NCI-H774 (cell line): ENCODE measurements around the gene BNC1.
"Not testable (repeated sequence)": the region's sequence is repeated elsewhere in the genome, so short reads cannot be mapped to it uniquely, and the experiment has no call there.

ENCODE experiments used
- DNase-seq: peaks from one replicate; lab custom pipeline; 2025; lab: John Stamatoyannopoulos, UW

Gene BNC1

DNA sequence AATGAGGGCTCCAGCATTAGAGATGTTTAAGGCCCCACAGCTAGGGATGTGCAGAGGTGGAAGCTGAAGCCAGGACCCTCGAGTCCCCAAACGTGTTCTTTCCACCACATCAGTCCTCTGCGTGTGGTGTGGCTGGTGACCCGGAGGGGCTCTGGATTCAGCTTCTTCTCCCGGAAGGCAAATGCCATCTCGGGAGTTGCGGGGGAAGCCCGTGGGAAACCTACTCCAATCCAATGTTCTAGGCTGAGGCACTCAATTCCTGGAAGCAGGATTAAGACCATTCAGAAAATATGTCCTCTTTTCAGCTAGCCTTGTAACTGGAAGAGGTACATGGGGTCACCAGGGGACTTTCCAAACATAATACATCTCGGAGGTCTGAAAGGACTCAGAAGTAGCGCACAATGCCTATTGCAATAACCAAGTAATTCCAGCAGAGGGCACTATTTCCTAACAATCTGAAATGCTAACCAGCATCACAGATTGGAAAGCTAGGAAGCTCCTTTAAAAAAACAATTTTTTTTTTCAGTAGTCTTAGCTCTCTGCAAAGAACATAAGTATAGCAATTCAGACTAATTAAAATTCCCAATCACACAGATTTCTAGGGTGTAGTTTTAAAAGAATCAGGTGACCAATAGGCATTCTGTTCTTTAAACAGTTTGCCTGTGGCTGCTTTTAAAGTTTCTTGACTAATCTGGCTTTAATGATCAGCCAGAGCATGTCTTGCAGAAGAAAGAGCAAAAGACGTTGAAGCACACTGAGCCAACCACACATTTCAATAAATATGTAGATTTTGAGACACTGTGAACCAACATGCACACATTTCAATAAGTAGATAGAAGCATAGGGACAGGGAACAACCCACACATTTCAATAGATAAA lies 36.1 kb downstream of the BNC1 start:
- peak; percentile 40 for DNase-seq

DNA sequence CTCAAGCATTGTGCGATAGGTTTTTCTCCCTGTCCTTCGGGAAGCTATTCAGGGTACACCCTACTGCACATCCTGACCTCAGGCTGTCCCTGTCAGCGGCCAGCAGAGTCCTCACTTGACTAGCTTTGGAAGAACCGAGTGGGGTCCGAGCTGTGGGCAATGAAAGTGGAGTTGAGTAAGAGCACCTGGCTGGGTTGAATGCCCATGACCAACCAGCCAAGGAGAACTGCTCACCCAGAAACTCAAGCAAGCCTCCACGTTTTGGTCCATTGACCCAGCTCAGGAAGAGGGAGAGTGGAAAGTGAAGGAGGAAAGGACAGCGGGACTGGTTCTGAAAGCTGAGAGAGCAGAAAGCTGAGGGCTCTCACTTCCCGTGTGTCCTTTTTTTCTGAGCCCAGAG lies 40.8 kb downstream of the BNC1 start:
- DNase-seq: no peak

DNA sequence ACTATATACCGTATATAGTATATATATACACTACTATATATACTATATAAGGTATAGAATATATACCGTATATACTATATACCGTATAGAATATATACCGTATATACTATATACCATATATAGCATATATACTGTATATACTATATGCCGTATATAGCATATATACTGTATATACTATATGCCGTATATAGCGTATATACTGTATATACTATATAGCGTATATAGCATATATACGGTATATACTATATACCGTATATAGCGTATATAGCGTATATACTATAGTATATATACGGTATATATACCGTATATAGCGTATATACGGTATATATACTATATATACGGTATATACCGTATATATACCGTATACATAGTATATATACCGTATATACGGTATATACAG lies 54.2 kb downstream of the BNC1 start:
- no peak for DNase-seq

DNA sequence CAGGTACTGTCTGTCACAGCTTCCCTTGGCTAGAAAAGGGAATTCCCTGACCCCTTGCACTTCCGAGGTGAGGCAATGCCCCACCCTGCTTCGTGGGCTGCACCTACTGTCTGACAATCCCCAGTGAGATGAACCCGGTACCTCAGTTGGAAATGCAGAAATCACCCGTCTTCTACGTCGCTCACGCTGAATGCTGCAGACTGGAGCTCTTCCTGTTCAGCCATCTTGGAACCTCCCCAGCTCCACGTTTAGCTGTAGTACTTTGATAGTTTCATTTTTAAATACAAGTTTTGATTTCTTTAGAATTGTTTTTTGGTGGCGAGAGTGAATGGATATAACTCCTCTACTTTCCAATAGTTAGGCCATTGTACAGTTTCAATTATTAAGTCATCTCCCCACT lies 59.0 kb downstream of the BNC1 start:
- no peak for DNase-seq

DNA sequence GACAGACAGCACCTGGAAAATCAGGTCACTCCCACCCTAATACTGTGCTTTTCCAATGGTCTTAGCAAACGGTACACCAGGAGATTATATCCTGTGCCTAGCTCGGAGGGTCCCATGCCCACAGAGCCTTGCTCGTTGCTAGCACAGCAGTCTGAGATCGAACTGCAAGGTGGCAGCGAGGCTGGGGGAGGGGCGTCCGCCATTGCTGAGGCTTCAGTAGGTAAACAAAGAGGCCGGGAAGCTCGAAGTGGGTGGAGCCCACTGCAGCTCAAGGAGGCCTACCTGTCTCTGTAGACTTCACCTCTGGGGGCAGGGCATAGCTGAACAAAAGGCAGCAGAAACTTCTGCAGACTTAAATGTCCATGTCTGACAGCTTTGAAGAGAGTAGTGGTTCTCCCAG lies 62.7 kb downstream of the BNC1 start:
- DNase-seq: not testable (repeated sequence)

DNA sequence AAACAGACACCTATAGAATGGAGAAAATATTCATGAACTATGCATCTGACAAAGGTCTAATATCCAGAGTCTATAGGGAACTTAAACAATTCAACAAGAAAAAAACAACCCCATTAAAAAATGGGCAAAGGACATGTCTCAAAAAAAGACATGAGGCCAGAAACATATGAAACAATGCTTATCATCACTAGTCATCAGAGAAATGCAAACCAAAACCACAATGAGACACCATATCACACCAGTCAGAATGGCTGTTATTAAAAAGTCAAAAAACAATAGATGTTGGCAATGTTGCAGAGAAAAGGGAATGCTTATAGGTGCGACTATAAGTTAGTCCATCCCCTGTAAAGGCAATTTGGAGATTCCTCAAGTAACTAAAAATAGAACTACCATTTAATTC lies 65.4 kb downstream of the BNC1 start:
- no peak for DNase-seq

DNA sequence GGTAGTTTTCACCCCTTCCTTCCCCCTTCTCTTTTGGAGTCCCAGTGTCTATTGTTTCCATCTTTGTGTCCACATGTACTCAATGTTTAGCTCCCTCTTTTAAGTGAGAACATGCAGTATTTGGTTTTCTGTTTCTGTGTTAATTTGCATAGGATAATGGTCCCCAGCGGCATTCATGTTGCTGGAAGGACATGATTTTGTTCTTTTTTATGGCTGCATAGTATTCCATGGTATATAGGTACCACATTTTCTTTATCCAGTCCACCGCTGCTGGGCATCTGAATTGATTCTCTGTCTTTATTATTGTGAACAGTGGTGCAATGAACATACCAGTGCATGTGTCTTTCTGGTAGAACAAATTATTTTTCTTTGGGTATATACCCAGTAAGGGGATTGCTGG lies 69.2 kb downstream of the BNC1 start:
- DNase-seq: no peak

DNA sequence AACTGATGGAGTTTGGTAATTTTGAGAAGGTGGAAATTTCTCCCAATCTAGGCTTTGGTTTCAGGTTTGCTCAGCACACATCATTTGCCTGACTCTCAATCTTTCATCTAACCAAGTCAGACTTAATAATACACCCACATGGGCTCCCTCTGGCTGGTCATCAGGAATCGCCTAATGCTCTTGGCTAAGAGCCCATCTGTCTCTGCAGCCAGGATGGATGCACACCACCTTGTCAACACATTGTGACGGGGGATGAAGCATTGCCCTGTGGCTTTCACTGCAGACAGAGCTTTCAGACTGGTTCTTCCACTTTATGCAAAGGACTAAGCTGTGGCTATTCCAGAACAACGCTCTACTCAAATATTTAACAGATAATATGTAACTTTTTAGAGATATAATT lies 73.8 kb downstream of the BNC1 start:
- peak; percentile 65 for DNase-seq

DNA sequence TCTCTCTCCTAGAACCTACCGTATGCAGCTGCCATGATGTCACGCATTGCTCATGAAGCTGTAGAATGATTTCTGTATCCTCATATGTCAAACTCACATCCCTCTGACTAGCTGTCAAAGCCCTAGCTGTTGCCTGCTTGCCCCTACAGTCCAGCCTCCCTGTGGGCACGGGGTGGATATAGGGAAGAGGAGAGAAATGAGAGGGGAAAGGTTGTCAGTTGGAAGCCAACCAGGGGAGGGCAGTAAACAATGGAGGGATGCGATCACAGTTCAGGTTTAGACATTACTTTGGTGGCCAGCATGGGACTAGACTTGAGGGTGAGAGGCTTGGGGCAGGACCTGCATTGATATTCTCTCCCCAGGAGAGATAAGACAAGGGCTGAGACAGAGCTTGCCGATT lies 75.1 kb downstream of the BNC1 start:
- DNase-seq: no peak

DNA sequence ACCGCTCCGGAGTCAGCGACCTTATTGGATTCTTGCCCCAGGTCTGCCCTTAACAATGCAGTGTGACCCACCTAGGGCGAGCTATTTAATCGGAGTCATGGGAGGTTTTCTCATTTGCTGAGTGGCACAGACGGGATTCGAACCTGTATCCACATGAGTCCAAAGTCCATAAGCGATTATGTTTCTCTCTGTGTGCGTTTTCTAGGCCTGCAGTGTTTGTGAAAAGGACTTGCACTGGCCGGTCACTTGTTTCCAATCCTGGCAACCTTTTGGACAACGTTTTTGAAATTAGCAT lies 76.2 kb downstream of the BNC1 start:
- no peak for DNase-seq

DNA sequence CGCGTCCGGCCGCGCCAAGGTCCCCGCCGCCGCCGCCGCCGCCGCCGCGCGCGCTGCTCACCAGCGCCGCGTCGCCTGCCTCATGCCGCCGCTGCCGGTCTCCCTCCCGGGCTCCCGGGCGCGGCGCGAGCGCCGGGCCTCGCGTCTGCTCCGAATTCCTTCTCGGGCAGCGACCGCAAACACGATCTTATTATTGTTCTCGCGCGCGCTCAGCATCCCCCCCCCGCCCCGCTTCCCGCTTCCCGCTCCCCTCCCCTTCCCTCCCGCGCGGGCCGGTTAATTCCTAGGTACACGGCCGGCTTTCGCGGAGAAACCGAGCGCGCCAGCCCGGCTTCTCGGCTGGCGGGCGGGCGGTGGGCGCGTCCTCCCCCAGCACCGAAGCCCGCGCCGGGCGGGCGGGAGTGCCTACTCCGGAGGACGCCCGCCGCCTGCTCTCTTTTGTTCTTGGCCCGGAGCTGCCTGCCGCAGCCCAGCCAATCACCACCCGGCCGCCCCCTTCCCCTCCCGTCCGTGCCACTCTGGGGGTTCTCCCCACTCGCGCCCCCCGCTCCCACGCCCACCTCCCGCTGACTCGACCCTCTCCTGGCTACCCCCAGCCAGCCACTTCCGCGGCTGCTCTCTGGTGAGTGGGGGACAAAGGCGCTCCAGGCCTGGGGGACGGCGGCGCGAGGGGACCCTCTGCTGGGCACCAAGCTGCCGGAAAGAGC lies 76.7 kb downstream of the BNC1 start, which contains the start of gene HDGFL3:
TSS of gene HDGFL3 (minus strand) at position 164 of the 707 bp plus-strand sequence. CDS start 409 bp downstream, outside the sequence.
- DNase-seq: peak; percentile 54

DNA sequence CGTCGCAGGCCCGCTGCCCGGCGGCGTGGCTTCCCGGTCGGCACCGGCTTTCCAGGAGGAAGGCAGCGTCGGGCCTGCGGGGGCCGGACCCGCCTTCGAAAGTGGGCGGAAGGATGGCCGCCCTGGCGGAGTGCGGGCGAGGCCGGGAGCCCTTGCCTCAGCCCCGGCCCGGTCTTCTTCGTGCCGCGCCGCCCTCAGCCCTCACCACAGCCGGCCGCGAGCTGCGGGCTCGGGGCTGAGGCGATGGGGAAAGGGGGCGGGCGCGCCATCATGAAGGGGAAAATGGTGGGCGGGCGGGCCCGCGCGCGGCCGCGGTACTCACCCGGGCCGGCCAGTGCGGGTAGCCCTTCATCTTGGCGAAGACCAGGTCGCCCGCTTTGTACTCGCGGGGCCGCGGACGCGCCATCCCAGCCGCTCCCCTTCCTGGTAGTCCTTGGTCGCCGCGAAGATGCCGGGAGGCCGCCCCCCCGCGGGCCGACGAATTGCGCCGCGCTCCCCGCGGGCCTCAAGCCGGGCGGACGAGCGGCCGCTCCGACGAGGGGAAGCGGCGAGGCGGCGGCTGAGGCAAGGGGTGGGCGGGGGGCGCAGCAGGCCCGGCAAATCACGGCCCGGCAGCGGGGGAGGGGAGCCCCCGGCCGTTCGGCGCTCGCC lies 77.3 kb downstream of the BNC1 start:
- DNase-seq: no peak

DNA sequence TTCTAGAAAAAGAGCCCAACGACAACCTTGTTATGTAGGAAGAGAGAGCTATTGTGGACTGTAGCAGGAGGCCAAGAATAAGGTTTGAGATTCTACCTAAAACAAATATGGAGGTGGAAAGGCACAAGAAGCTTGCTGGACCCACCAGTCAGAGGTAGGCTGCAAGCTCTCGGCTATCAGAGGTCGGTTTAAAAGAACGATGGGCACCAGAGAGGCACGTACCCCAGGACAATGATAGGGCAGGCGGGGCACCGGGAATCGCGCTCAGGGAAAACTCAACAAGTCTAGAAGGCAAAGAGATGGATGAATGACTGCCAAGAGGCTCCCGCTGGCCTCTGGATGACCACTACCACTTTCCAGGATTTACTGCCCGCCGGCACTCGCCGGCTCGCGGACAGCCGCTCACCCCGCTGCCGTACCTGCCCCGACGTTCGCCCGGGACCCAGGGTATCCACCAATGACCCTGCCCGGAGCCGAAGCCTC lies 77.9 kb downstream of the BNC1 start:
- no peak for DNase-seq
